Natural killer cell (primary cell): ENCODE results near the gene HIVEP3. TPM values are rescaled to one million over a fixed set of nuclear protein-coding genes. Genes with fewer than 3 reads are reported as not detected.
A peak's percentile ranks its signal among the peaks of the same experiment; 100 is the strongest.

Experiments
- ATAC-seq, 3 donors: fragments of 150-1000 bp in 2 of 3; fragments of 200-7000 bp in 1 of 3; cut with Tn5 transposase; 1 replicate in 1 of 3; 2 replicates in 2 of 3; pipeline ENCODE4 v1.10.0; 2021; ENCODE audit warnings: mild to moderate bottlenecking in 2 of 3, moderate library complexity in 2 of 3
- DNase-seq, 2 donors: peaks; one replicate each; pipeline versions ENCODE4 v3.0.0 to v3.0.0-alpha.2; 2013 to 2021; ENCODE audit warnings: mixed read lengths in 1 of 2
- H3K27ac ChIP-seq: one replicate; pipeline ENCODE4 v1.5.1; 2013; ENCODE audit warnings: mild to moderate bottlenecking, low read length
- H3K27me3 ChIP-seq: one replicate; pipeline ENCODE4 v1.6.1; 2013; ENCODE audit warnings: low read length; ENCODE audit not compliant: control insufficient read depth, insufficient read depth
- H3K36me3 ChIP-seq: one replicate; pipeline ENCODE4 v1.6.1; 2013; ENCODE audit warnings: low read length; ENCODE audit not compliant: control insufficient read depth, insufficient read depth
- H3K4me1 ChIP-seq: one replicate; pipeline ENCODE4 v1.6.1; 2013; ENCODE audit warnings: low read length; ENCODE audit not compliant: control insufficient read depth, insufficient read depth
- H3K4me3 ChIP-seq: one replicate; pipeline ENCODE4 v1.5.1; 2013; ENCODE audit warnings: low read length
- H3K9me3 ChIP-seq: one replicate; pipeline ENCODE4 v1.6.1; 2013; ENCODE audit warnings: low read length; ENCODE audit not compliant: control insufficient read depth, insufficient read depth
- H3K27ac Mint-ChIP-seq, 2 donors: one replicate each; pipeline ENCODE4 v1.8.0; 2022; ENCODE audit warnings: mild to moderate bottlenecking in 2 of 2, mixed read lengths in 2 of 2, moderate library complexity in 1 of 2
- H3K27me3 Mint-ChIP-seq, 2 donors: one replicate each; pipeline ENCODE4 v1.8.0; 2022; ENCODE audit warnings: low read depth in 2 of 2, mixed read lengths in 2 of 2
- H3K36me3 Mint-ChIP-seq: one replicate; pipeline ENCODE4 v1.8.0; 2022; ENCODE audit warnings: mixed read lengths
- H3K4me1 Mint-ChIP-seq, 2 donors: one replicate each; pipeline ENCODE4 v1.8.0; 2022; ENCODE audit warnings: mixed read lengths in 2 of 2
- H3K4me3 Mint-ChIP-seq: one replicate; pipeline ENCODE4 v1.8.0; 2022; ENCODE audit warnings: mild to moderate bottlenecking, moderate library complexity, mixed read lengths
- H3K9me3 Mint-ChIP-seq, 2 donors: one replicate each; pipeline ENCODE4 v1.8.0; 2022; ENCODE audit warnings: mixed read lengths in 2 of 2
- CTCF ChIP-seq: fragments of 200-600 bp; IDR thresholded peaks from one replicate; pipeline ENCODE4 v1.8.0; 2022; ENCODE audit warnings: antibody characterized with exemption
- WGBS: methylation state at CpG from one replicate; pipeline ENCODE4 v1.1.7; 2013; ENCODE audit warnings: missing lambda C conversion rate; ENCODE audit not compliant: insufficient coverage; 5-methylcytosine and 5-hydroxymethylcytosine counted together
- intact Hi-C: fragments of 100-400 bp; cut with micrococcal nuclease; formaldehyde crosslinking; loops from one replicate; pipeline ENCODE4 v1.14.2; 2022
- total RNA-seq, 4 donors: library from RNA; stranded (reverse); fragments of 120-200 nt in 1 of 4; gene quantifications; one replicate each; pipeline versions ENCODE4 v1.2.3 to v1.2.4, GENCODE V29; 2013 to 2022

The HIVEP3 gene
- total RNA-seq, 3 donors from 2014 or later (not counting 1 experiment from before 2014, with no cell fraction given), result 26.2 to 35.2 (median 29.8) TPM

- no peak overlapping the region for H3K4me3 ChIP-seq
- ATAC-seq (no peak), DNase-seq (no peak)
- no peak overlapping the region for H3K27ac ChIP-seq
- Mint-ChIP-seq H3K4me1 (peaks cover 28 to 36% of the 10 kb centered on the region in 2 donors), H3K27ac (peak overlapping the region in 1 of 2 donors; percentile 4), H3K4me3 (no peak overlapping the region), H3K36me3 (no peaks in the 10 kb centered on the region), H3K9me3 (peaks cover 2 to 3% of the 10 kb centered on the region in 2 donors), H3K27me3 (no peaks in the 10 kb centered on the region)
- no peaks in the 10 kb centered on the region for H3K4me1 ChIP-seq
- intact Hi-C loops, result no loop called here
- no peak for TF ChIP-seq CTCF
- 93% methylated on average over 1 of the region's 1 CpG for WGBS
- H3K9me3 ChIP-seq, result no peaks in the 10 kb centered on the region
- no peaks in the 10 kb centered on the region for H3K27me3 ChIP-seq
- H3K36me3 ChIP-seq, result no peaks in the 10 kb centered on the region
These were observed 22.7 kb upstream of the HIVEP3 start for GRCh38 chr1:41941381-41941780.

GRCh38 chr1:41939194-41939593 lies 20.5 kb upstream of the HIVEP3 start:
- DNase-seq, result no peak
- ATAC-seq, result no peak
- Histone ChIP-seq H3K27ac (no peak overlapping the region), H3K9me3 (no peaks in the 10 kb centered on the region), H3K27me3 (no peaks in the 10 kb centered on the region), H3K36me3 (no peaks in the 10 kb centered on the region), H3K4me1 (no peaks in the 10 kb centered on the region), H3K4me3 (no peak overlapping the region)
- WGBS, result 93% methylated on average over 5 of the region's 5 CpGs
- Mint-ChIP-seq H3K27me3 (no peaks in the 10 kb centered on the region), H3K9me3 (peaks cover 2 to 3% of the 10 kb centered on the region in 2 donors), H3K4me1 (peaks cover 31 to 37% of the 10 kb centered on the region in 2 donors), H3K27ac (no peak overlapping the region), H3K4me3 (no peak overlapping the region), H3K36me3 (no peaks in the 10 kb centered on the region)
- no peak for TF ChIP-seq CTCF
- intact Hi-C loops, result no loop called here

GRCh38 chr1:41936107-41936506 lies 17.4 kb upstream of the HIVEP3 start:
- WGBS, result 69% methylated on average over 1 of the region's 2 CpGs

More at GRCh38 chr1:41936107-41936506, 17.4 kb upstream of the HIVEP3 start:
- no peak overlapping the region for H3K27ac Mint-ChIP-seq
- Histone ChIP-seq H3K4me3 (no peak overlapping the region), H3K27ac (no peak overlapping the region), H3K27me3 (no peaks in the 10 kb centered on the region), H3K9me3 (peaks cover 3% of the 10 kb centered on the region), H3K36me3 (no peaks in the 10 kb centered on the region), H3K4me1 (no peaks in the 10 kb centered on the region)
- H3K4me3 Mint-ChIP-seq, result no peak overlapping the region
- TF ChIP-seq CTCF, result no peak
- no peaks in the 10 kb centered on the region for H3K36me3 Mint-ChIP-seq
- intact Hi-C loops, result no loop called here
- H3K4me1 Mint-ChIP-seq, result peaks cover 22 to 26% of the 10 kb centered on the region in 2 donors
- DNase-seq (no peak), ATAC-seq (no peak)
- no peaks in the 10 kb centered on the region for H3K9me3 Mint-ChIP-seq
- no peaks in the 10 kb centered on the region for H3K27me3 Mint-ChIP-seq
